ENCODE results near the gene ITSN2. TPM values are rescaled to one million over a fixed set of nuclear protein-coding genes. Genes with fewer than 3 reads are reported as not detected.
A peak's percentile ranks its signal among the peaks of the same experiment; 100 is the strongest.

ITSN2 gene
- total RNA-seq, 1 donor from 2014 or later = 52.5 TPM

DNA sequence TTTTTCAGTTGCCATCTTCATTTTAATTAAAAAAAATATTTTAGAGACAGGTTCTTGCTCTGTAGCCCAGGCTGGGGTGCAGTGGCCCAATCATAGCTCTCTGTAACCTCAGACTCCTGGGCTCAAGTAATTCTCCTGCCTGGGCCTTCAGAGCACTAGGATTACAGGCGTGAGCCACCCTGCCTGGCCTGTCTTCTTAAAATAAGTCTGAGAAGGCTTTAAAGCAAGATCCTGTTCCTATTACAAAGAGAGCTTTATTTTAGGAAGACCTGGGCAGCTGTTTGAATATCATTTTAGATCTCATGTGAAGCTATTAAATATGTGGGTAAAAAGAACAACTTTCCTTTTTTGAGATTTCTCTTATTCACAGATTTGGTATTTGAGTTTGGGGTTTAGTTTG, 184.0 kb downstream of the ITSN2 start:
- Histone ChIP-seq H3K27ac (no peak overlapping the region), H3K36me3 (no peaks in the 10 kb centered on the region), H3K27me3 (no peaks in the 10 kb centered on the region), H3K4me1 (no peaks in the 10 kb centered on the region), H3K9me3 (no peaks in the 10 kb centered on the region), H3K4me3 (no peak overlapping the region)
- TF ChIP-seq POLR2AphosphoS5 (IDR thresholded peaks at IDR 0.05; ENCODE audit: insufficient read depth in 1 of 2, low read depth in 1 of 2) = no peak
- TF ChIP-seq, protein P1, sequence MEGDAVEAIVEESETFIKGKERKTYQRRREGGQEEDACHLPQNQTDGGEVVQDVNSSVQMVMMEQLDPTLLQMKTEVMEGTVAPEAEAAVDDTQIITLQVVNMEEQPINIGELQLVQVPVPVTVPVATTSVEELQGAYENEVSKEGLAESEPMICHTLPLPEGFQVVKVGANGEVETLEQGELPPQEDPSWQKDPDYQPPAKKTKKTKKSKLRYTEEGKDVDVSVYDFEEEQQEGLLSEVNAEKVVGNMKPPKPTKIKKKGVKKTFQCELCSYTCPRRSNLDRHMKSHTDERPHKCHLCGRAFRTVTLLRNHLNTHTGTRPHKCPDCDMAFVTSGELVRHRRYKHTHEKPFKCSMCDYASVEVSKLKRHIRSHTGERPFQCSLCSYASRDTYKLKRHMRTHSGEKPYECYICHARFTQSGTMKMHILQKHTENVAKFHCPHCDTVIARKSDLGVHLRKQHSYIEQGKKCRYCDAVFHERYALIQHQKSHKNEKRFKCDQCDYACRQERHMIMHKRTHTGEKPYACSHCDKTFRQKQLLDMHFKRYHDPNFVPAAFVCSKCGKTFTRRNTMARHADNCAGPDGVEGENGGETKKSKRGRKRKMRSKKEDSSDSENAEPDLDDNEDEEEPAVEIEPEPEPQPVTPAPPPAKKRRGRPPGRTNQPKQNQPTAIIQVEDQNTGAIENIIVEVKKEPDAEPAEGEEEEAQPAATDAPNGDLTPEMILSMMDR (IDR thresholded peaks at IDR 0.05) = no peak
- TF ChIP-seq POLR2A (IDR thresholded peaks at IDR 0.05) = no peak
- intact Hi-C loops (cut with DNase I) = no loop called here
- no peak for DNase-seq (ENCODE audit: extremely low spot score in 2 of 2)

DNA sequence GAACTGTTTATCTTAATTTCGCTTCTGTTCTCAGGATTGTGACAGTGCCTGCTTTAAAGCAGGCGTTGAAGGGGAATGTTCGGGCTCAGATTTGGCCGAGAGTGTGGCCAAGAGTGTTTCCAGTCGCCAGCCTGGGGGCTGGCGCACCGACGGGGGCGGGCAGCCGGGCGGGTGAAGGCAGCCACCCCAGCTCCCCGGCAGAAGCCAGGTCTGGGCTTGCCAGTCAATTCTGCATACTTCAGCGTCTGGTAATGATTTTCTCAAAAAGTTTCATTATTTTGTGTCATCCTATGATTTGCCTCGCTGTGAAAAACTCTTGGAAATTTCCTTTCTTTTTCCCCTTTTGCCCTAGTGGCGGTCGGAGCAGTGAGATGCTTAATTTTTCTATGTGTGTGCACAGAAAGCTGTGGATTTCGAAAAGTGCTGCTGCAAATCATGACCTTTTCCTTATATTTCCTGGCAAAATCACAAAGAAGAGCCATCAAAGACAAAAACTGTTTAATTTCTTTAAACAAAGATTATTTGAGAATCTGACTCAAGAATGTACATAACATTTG, 184.6 kb downstream of the ITSN2 start:
- H3K27ac ChIP-seq = no peak overlapping the region
- TF ChIP-seq POLR2A (IDR thresholded peaks at IDR 0.05) = no peak
- TF ChIP-seq, protein P1 (IDR thresholded peaks at IDR 0.05) = no peak
- TF ChIP-seq POLR2AphosphoS5 (IDR thresholded peaks at IDR 0.05; ENCODE audit: insufficient read depth in 1 of 2, low read depth in 1 of 2) = no peak
- intact Hi-C loops (cut with DNase I) = no loop called here

DNA sequence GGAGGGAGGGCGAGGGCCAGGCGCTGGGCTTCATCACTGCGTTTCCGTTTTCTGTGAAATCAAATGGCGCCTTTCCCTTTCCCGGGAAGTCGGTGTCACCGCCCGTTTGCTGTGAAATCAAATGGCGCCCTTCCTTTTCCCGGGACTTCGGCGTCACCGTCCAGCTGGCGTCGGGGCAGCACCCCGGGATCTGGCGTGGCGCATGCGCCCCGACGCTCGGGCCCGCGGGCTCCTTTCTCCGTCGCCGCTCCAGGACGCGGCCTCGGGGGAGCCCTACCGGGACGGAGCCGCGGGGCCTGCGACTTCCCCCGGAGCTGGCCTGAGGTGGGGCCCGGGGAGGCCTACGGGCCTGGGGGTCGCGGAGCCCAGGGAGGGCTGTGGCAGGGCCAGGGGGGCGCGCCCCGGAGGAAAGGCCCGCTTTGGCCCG, 185.5 kb downstream of the ITSN2 start, which contains the start of gene FAM228A:
Gene FAM228A (plus strand): TSS at position 203 of the 427 bp plus-strand sequence. CDS start 428 bp downstream, outside the sequence.
- Histone ChIP-seq H3K36me3 (no peaks in the 10 kb centered on the region), H3K9me3 (no peaks in the 10 kb centered on the region), H3K4me3 (no peak within 1 kb of the TSS), H3K4me1 (no peaks in the 10 kb centered on the region), H3K27me3 (no peaks in the 10 kb centered on the region), H3K27ac (no peak within 1 kb of the TSS)
- TF ChIP-seq, protein P1 (IDR thresholded peaks at IDR 0.05) = no peak
- TF ChIP-seq POLR2A (IDR thresholded peaks at IDR 0.05) = no peak
- TF ChIP-seq POLR2AphosphoS5 (IDR thresholded peaks at IDR 0.05; ENCODE audit: insufficient read depth in 1 of 2, low read depth in 1 of 2) = no peak
- intact Hi-C loops (cut with DNase I) = no loop called here
- DNase-seq (ENCODE audit: extremely low spot score in 2 of 2) = no peak

More for the DNA sequence above, 184.6 kb downstream of the ITSN2 start:
- no peak for DNase-seq (ENCODE audit: extremely low spot score in 2 of 2)
- Histone ChIP-seq H3K4me3 (no peak overlapping the region), H3K4me1 (no peaks in the 10 kb centered on the region), H3K9me3 (no peaks in the 10 kb centered on the region), H3K27me3 (no peaks in the 10 kb centered on the region), H3K36me3 (no peaks in the 10 kb centered on the region)

GRCh38 chr2:24169023-24169422, 191.3 kb downstream of the ITSN2 start:
- Histone ChIP-seq H3K27me3 (no peaks in the 10 kb centered on the region), H3K36me3 (no peaks in the 10 kb centered on the region), H3K9me3 (no peaks in the 10 kb centered on the region), H3K4me3 (no peak overlapping the region), H3K4me1 (no peaks in the 10 kb centered on the region), H3K27ac (no peak overlapping the region)
- DNase-seq (ENCODE audit: extremely low spot score in 2 of 2) = no peak
- TF ChIP-seq, protein P1 (IDR thresholded peaks at IDR 0.05) = no peak
- TF ChIP-seq POLR2A (IDR thresholded peaks at IDR 0.05) (no peak), POLR2AphosphoS5 (IDR thresholded peaks at IDR 0.05; ENCODE audit: insufficient read depth in 1 of 2, low read depth in 1 of 2) (no peak)
- intact Hi-C loops (cut with DNase I) = no loop called here

GRCh38 chr2:24164416-24164973, 195.8 kb downstream of the ITSN2 start:
- Histone ChIP-seq H3K4me1 (no peaks in the 10 kb centered on the region), H3K27me3 (no peaks in the 10 kb centered on the region), H3K27ac (no peak overlapping the region), H3K4me3 (no peak overlapping the region), H3K9me3 (no peaks in the 10 kb centered on the region), H3K36me3 (no peaks in the 10 kb centered on the region)
- intact Hi-C loops (cut with DNase I) = no loop called here
- no peak for DNase-seq (ENCODE audit: extremely low spot score in 2 of 2)
- no peak for TF ChIP-seq POLR2AphosphoS5 (IDR thresholded peaks at IDR 0.05; ENCODE audit: insufficient read depth in 1 of 2, low read depth in 1 of 2)
- TF ChIP-seq, protein P1 (IDR thresholded peaks at IDR 0.05) = peak in 2 of 3 experiments; percentile 18 to 60
